ELR (cell line): Measurements from ENCODE around the gene CYP4F8.
"Not testable (repeated sequence)": the region's sequence is repeated elsewhere in the genome, so short reads cannot be mapped to it uniquely, and the experiment has no call there.

Experiments
- DNase-seq: peaks from one replicate; pipeline ENCODE4 v3.0.0-alpha.2; 2015; ENCODE audit warnings: low read depth

CYP4F8 gene

GRCh38 chr19:15644066-15644741, 29.2 kb downstream of the CYP4F8 start:
- DNase-seq = no peak

GRCh38 chr19:15644816-15645215, 29.8 kb downstream of the CYP4F8 start:
- no peak for DNase-seq

- DNase-seq = no peak
Observed at GRCh38 chr19:15649526-15649925, 34.5 kb downstream of the CYP4F8 start.

GRCh38 chr19:15650123-15650522, 35.1 kb downstream of the CYP4F8 start:
- DNase-seq = not testable (repeated sequence)

- DNase-seq = no peak
Observed at GRCh38 chr19:15651791-15652190, 36.8 kb downstream of the CYP4F8 start.

GRCh38 chr19:15652559-15653278, 37.7 kb downstream of the CYP4F8 start:
- DNase-seq = no peak

- no peak for DNase-seq
Observed at GRCh38 chr19:15656467-15656866, 41.4 kb downstream of the CYP4F8 start.

- DNase-seq = no peak
Observed at GRCh38 chr19:15663247-15663646, 48.2 kb downstream of the CYP4F8 start.

GRCh38 chr19:15666186-15666585, 51.2 kb downstream of the CYP4F8 start:
- DNase-seq = no peak

- DNase-seq = no peak
Observed at GRCh38 chr19:15666883-15667282, 51.9 kb downstream of the CYP4F8 start.

- DNase-seq = no peak
Observed at GRCh38 chr19:15669440-15669839, 54.4 kb downstream of the CYP4F8 start.

- DNase-seq = no peak
Observed at GRCh38 chr19:15669891-15670290, 54.9 kb downstream of the CYP4F8 start.

- DNase-seq = no peak
Observed at GRCh38 chr19:15671237-15671821, 56.3 kb downstream of the CYP4F8 start.

- DNase-seq = no peak
Observed at GRCh38 chr19:15671891-15672579, 57.0 kb downstream of the CYP4F8 start.

- peak; percentile 1 for DNase-seq
Observed at GRCh38 chr19:15672580-15673175, 57.7 kb downstream of the CYP4F8 start, which contains the start of gene CYP4F12. Gene CYP4F12, plus strand, starts transcription at chr19:15673087. Its CDS starts 443 bp downstream, at chr19:15673530.

- no peak for DNase-seq
Observed at GRCh38 chr19:15673176-15673654, 58.2 kb downstream of the CYP4F8 start.

GRCh38 chr19:15675560-15675959, 60.5 kb downstream of the CYP4F8 start:
- DNase-seq = no peak

- no peak for DNase-seq
Observed at GRCh38 chr19:15679089-15679488, 64.1 kb downstream of the CYP4F8 start.

- not testable (repeated sequence) for DNase-seq
Observed at GRCh38 chr19:15679865-15680264, 64.8 kb downstream of the CYP4F8 start.
